ENCODE measurements around the gene USP32.
"Not testable (repeated sequence)": the region's sequence is repeated elsewhere in the genome, so short reads cannot be mapped to it uniquely, and the experiment has no call there.

USP32 gene

GRCh38 chr17:60293580-60294335 lies 98.2 kb downstream of the USP32 start:
- no peak for DNase-seq

GRCh38 chr17:60292697-60293096 lies 99.2 kb downstream of the USP32 start:
- DNase-seq, result no peak

GRCh38 chr17:60284709-60285108 lies 107.2 kb downstream of the USP32 start:
- DNase-seq, result no peak

GRCh38 chr17:60283816-60284215 lies 108.1 kb downstream of the USP32 start:
- no peak for DNase-seq

GRCh38 chr17:60280673-60281072 lies 111.3 kb downstream of the USP32 start:
- DNase-seq, result no peak

- DNase-seq, result no peak
Observed at GRCh38 chr17:60278237-60278636, 113.7 kb downstream of the USP32 start.

- no peak for DNase-seq
Observed at GRCh38 chr17:60277258-60277657, 114.7 kb downstream of the USP32 start.

GRCh38 chr17:60269417-60269816 lies 122.5 kb downstream of the USP32 start:
- DNase-seq, result no peak

GRCh38 chr17:60260540-60260939 lies 131.4 kb downstream of the USP32 start:
- DNase-seq, result no peak

- DNase-seq, result no peak
Observed at GRCh38 chr17:60258313-60258712, 133.6 kb downstream of the USP32 start.

- no peak for DNase-seq
Observed at GRCh38 chr17:60256174-60256573, 135.8 kb downstream of the USP32 start.

- no peak for DNase-seq
Observed at GRCh38 chr17:60253048-60253447, 138.9 kb downstream of the USP32 start.

GRCh38 chr17:60252459-60252858 lies 139.5 kb downstream of the USP32 start:
- DNase-seq, result no peak

GRCh38 chr17:60249290-60249826 lies 142.6 kb downstream of the USP32 start:
- no peak for DNase-seq

GRCh38 chr17:60248618-60249289 lies 143.2 kb downstream of the USP32 start:
- no peak for DNase-seq

GRCh38 chr17:60247836-60248461 lies 144.0 kb downstream of the USP32 start:
- no peak for DNase-seq

- no peak for DNase-seq
Observed at GRCh38 chr17:60244656-60245055, 147.3 kb downstream of the USP32 start.

- no peak for DNase-seq
Observed at GRCh38 chr17:60240290-60240689, 151.6 kb downstream of the USP32 start.

GRCh38 chr17:60231691-60232090 lies 160.2 kb downstream of the USP32 start:
- no peak for DNase-seq

GRCh38 chr17:60231234-60231633 lies 160.7 kb downstream of the USP32 start:
- peak; percentile 5 for DNase-seq

GRCh38 chr17:60230358-60230757 lies 161.6 kb downstream of the USP32 start:
- DNase-seq, result no peak

- DNase-seq, result peak; percentile 11
Observed at GRCh38 chr17:60229188-60229802, 162.6 kb downstream of the USP32 start.

GRCh38 chr17:60227276-60227675 lies 164.7 kb downstream of the USP32 start:
- not testable (repeated sequence) for DNase-seq

Measured in RPMI8226 (cell line).